ENCODE results near the gene EXOSC3.

Gene EXOSC3

GRCh38 chr9:37730839-37731238, 54.0 kb downstream of the EXOSC3 start:
- DNase-seq: no peak

GRCh38 chr9:37730256-37730655, 54.6 kb downstream of the EXOSC3 start:
- DNase-seq: no peak
